Femur (tissue), 1 donor: ENCODE results near the gene CCNY.
"Not testable (repeated sequence)": the region's sequence is repeated elsewhere in the genome, so short reads cannot be mapped to it uniquely, and the experiment has no call there.

Experiments used
- DNase-seq: peaks from one replicate; pipeline ENCODE4 v3.0.0-alpha.2; 2017

The CCNY gene

GRCh38 chr10:35336084-35336831 is at the start of gene CCNY:
TSS of gene CCNY (plus strand) at chr10:35336509. CDS start at chr10:35337054, 545 bp downstream.
- DNase-seq = peak; percentile 88

DNA sequence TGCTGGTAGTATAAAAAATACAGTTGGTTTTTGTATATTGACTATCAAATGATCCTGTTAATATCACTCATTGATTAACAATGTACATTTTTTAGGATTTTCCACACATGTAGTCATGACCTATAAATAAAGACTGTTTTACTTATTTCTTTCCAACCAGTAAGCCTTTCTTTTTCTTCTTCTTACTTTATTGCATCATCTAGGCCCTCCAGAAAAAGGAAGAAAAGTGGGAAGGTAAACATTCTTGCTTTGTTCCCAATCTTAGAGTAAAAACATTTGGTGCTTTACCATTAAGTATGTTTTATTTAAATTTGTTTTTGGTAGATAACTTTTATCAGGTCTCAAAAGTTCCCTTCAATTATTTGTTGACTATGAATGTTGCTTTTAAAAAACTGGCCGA is 47.1 kb upstream of the CCNY start:
- DNase-seq = no peak

- DNase-seq = no peak
Observed at GRCh38 chr10:35294506-35294905, 41.8 kb upstream of the CCNY start.

- DNase-seq = no peak
Observed at GRCh38 chr10:35299016-35299415, 37.3 kb upstream of the CCNY start.

GRCh38 chr10:35300063-35300699 is 36.1 kb upstream of the CCNY start:
- peak; percentile 58 for DNase-seq

DNA sequence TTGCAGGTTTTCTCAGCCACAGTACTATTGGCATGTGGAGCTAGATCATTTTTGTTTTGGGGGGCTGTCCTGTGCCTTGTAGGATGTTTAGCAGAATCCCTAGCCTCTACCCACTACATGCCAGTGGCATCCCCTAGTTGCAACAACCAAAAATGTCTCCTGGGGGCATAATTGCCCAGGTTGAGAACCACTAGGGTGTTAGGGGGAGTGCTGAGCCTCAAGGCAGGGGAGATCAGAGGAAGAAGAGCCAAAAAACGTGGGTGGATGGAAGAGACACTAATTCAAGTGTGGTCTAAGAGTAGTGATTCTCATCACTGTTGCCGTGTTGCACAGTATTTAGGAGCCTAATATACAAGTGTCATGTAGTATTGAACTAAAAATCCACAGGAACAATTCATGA is 31.7 kb upstream of the CCNY start:
- DNase-seq = no peak

DNA sequence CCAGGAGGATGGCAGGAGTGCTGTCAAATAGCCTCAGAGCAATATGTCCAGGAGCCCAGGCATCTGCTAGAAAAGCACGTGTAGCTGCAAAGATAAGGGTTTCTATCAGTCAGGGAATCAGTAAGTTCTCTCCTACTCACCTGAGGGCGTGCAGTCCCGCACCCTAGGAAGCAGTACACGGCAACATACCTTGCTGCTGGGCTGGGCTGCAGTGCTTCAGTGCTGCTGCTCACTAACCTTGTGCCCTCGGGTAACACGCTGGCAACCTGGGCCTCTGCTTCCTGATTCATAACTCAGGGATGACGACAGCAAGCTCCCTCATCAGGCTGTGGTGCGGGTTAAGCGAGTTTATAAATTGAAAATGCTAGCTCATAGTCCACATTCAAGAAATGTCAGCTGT is 29.5 kb upstream of the CCNY start:
- no peak for DNase-seq

- DNase-seq = no peak
Observed at GRCh38 chr10:35307297-35307696, 29.0 kb upstream of the CCNY start.

DNA sequence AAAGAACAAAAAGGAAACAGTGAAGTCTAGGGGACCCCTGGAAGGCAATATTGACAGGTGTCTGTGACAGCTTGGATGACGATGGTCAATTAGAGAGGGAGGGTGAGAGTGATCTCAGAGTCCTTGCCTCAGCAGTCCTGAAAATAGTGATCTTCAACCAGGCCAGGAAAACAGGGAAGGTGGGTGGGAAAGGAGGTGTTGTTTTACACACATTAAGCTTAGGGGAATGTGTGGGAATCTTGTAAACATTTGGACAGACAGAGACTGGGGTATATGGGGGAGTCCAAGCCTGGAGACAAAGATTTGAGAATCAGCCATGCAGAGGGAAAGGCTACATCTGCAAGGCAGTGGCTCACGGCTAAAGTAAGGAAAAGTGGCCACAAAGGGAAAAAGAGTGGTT is 27.5 kb upstream of the CCNY start:
- no peak for DNase-seq

DNA sequence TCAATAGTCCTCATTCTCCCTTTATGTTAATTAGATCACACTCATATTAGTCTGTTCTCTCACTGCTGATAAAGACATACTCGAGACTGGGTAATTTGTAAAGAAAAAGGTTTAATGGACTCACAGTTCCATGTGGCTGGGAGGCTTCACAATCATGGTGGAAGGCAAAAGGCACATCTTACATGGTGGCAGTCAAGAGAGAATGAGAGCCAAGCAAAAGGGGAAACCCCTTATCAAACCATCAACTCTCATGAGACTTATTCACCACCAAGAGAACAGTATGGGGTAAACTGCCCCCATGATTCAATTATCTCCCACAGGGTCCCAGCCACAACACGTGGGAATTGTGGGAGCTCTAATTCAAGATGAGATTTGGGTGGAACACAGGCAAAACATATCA is 22.2 kb upstream of the CCNY start:
- DNase-seq = not testable (repeated sequence)

DNA sequence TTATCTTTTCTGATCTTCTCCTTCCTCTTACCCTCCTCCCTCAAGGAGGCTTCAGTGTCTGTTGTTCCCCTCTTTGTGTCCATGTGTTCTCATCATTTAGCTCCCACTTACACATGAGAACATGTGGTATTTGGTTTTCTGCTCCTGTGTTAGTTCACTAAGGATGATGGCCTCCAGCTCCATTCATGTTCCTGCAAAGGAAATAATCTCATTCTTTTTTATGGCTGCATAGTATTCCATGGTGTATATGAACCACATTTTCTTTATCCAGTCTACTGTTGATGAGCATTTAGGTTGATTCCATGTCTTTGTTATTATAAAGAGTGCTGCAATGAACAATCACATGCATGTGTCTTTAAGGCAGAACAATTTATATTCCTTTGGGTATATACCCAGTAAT is 21.1 kb upstream of the CCNY start:
- DNase-seq = not testable (repeated sequence)

GRCh38 chr10:35316218-35316967 is 19.9 kb upstream of the CCNY start:
- no peak for DNase-seq

GRCh38 chr10:35318551-35318950 is 17.8 kb upstream of the CCNY start:
- no peak for DNase-seq

GRCh38 chr10:35320341-35320740 is 16.0 kb upstream of the CCNY start:
- DNase-seq = no peak

GRCh38 chr10:35322636-35323035 is 13.7 kb upstream of the CCNY start:
- no peak for DNase-seq

- DNase-seq = no peak
Observed at GRCh38 chr10:35324196-35324595, 12.1 kb upstream of the CCNY start.

DNA sequence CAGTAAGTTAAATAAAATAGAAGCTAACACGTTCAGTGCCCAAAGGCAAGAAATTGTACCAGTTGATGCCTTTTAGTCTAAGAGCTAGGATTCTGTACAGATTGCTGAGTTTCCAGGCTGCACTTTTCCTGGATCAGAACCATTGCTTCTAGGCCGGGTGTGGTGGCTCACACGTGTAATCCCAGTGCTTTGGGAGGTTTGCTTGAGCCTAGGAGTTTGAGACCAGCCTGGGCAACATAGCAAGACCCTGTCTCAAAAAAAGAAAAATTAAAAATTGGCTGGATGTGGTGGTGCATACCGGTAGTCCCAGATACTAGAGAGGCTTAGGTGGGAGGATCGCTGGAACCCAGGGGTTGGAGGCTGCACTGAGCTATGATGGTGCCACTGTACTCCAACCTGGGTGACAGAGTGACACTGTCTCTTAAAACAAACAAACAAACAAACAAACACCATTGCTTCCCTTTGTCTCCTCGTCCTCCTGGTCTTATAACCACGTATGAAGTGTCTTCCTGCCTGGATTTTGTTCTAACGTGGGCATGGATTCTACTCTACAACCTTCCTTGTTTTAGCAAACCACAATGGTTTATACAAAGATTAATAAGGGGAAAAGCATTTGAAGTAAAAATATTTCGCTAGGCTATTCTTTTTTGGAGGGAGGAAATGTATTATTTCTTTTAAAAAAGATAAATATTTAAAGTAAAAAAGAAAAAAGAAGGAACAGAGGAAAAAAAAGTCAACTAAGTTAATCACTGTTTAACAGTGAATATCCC is 9.7 kb upstream of the CCNY start:
- DNase-seq = no peak

- no peak for DNase-seq
Observed at GRCh38 chr10:35327790-35328403, 8.4 kb upstream of the CCNY start.

DNA sequence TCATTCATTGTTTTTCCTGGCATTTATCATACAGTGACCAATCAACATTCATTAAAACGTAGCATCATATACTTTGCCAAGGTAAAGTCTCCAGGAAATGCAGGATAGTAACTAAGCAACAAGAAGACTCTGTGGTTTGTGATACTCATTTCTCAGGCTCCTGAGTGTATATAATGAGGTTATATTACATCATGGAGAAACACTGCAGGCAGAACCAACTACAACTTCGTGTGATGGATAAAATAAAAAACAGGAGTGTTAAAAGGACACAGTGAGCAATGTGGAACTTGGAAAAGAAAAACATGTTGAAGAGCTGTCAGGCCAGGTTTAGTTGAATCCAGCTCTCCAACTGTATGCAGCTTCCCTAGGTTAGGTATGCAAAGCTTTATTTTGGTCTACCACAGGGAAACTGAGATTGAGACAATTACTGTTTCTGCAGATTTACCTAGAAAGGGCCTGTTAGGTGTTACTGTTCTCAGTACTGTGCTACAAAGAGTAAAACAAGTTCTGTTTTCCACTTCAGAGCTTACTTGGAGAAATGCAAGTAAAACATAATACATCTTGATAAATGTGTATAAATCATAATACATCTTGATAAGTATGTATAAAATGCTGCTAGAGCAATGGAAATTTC is 7.8 kb upstream of the CCNY start:
- no peak for DNase-seq

GRCh38 chr10:35329520-35329919 is 6.8 kb upstream of the CCNY start:
- no peak for DNase-seq

GRCh38 chr10:35331894-35332640 is 4.2 kb upstream of the CCNY start:
- no peak for DNase-seq
